Measurements from ENCODE around the gene SH3BGRL.

DNA sequence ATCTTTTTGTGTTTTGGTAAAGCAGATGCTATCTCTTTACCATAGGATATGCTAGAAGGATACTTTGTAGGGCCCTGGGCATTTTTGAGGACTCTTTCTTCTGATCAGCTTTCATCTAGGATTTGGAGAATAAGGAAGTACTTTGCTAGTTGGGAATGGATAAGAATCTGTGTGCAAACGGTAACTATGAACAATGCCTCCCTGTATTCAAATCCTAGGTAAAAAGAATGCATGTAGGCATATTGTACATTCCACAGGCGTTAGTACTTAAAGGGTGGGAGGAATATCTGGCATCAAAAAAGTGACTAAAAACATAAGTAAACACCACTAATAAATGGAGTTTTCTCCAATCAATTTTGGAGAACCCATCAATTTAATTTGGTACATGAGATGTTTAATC is 59.7 kb downstream of the SH3BGRL start:
- TF ChIP-seq, protein P1, sequence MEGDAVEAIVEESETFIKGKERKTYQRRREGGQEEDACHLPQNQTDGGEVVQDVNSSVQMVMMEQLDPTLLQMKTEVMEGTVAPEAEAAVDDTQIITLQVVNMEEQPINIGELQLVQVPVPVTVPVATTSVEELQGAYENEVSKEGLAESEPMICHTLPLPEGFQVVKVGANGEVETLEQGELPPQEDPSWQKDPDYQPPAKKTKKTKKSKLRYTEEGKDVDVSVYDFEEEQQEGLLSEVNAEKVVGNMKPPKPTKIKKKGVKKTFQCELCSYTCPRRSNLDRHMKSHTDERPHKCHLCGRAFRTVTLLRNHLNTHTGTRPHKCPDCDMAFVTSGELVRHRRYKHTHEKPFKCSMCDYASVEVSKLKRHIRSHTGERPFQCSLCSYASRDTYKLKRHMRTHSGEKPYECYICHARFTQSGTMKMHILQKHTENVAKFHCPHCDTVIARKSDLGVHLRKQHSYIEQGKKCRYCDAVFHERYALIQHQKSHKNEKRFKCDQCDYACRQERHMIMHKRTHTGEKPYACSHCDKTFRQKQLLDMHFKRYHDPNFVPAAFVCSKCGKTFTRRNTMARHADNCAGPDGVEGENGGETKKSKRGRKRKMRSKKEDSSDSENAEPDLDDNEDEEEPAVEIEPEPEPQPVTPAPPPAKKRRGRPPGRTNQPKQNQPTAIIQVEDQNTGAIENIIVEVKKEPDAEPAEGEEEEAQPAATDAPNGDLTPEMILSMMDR (IDR thresholded peaks at IDR 0.05): no peak
- no peak for TF ChIP-seq POLR2A (IDR thresholded peaks at IDR 0.05)
- TF ChIP-seq EP300 (IDR thresholded peaks at IDR 0.05): no peak
